Adipose tissue (tissue), 3 donors: ENCODE measurements around the gene CYP21A2. TPM values are rescaled to one million over a fixed set of nuclear protein-coding genes. Genes with fewer than 3 reads are reported as not detected.
"Not testable (repeated sequence)": the region's sequence is repeated elsewhere in the genome, so short reads cannot be mapped to it uniquely, and the experiment has no call there.

Source experiments
- H3K27ac ChIP-seq: one replicate; pipeline ENCODE4 v1.5.1; 2013; ENCODE audit warnings: low read depth, low read length
- WGBS, 3 donors: extraction: QIAGEN DNeasy Blood & Tissue Kit; methylation state at CpG; one replicate each; pipeline ENCODE4 v1.1.7; 2013; 5-methylcytosine and 5-hydroxymethylcytosine counted together
- polyA plus RNA-seq, 3 donors: library from polyadenylated mRNA; stranded (reverse); fragments of 200-250 nt; gene quantifications; one replicate each; pipeline ENCODE4 v1.2.3, GENCODE V29; 2013
- donor health status: healthy with polysubstance abuse.
- donor health status: Bipolar disorder and iron deficiency.
- donor health status: healthy.

The CYP21A2 gene
- polyA plus RNA-seq, 3 donors, result 0.71 to 2.1 (median 1.4) TPM

GRCh38 chr6:32047855-32048766 lies 9.9 kb downstream of the CYP21A2 start:
- 43 to 46% (median 46%) methylated on average over 41 to 42 of the region's 42 CpGs for WGBS, 3 donors

DNA sequence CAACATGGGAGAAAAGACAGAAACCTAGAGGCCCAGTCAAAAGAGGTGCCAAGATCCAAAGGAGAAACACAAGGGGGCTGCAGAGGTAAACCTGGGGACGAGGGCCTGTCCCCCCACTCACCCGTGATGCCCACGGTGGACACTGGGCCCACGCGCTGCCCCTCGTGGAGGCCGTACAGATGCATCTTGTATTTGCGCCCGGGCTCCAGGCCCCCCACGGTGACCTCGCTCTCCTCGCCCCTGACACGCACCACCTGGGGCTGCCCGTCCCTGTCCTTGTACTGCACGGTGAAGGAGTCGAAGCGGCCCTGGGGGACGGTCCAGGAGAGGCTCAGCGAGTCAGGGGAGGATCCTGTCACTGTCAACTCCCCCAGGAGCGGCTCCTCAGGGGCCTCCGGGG lies 10.9 kb downstream of the CYP21A2 start:
- H3K27ac ChIP-seq, result not testable (repeated sequence)
- WGBS, 3 donors, result 89 to 93% (median 92%) methylated on average over 19 to 21 of the region's 21 CpGs

More at GRCh38 chr6:32047855-32048766, 9.9 kb downstream of the CYP21A2 start:
- H3K27ac ChIP-seq, result peak overlapping the region; percentile 58

GRCh38 chr6:32049736-32050135 lies 11.5 kb downstream of the CYP21A2 start:
- 90 to 94% (median 93%) methylated on average over 6 of the region's 11 CpGs for WGBS, 3 donors
- H3K27ac ChIP-seq, result not testable (repeated sequence)

- 61 to 70% (median 63%) methylated on average over 5 of the region's 5 CpGs for WGBS, 3 donors
- no peak overlapping the region for H3K27ac ChIP-seq
Measured at GRCh38 chr6:32050562-32050961, 12.3 kb downstream of the CYP21A2 start.

DNA sequence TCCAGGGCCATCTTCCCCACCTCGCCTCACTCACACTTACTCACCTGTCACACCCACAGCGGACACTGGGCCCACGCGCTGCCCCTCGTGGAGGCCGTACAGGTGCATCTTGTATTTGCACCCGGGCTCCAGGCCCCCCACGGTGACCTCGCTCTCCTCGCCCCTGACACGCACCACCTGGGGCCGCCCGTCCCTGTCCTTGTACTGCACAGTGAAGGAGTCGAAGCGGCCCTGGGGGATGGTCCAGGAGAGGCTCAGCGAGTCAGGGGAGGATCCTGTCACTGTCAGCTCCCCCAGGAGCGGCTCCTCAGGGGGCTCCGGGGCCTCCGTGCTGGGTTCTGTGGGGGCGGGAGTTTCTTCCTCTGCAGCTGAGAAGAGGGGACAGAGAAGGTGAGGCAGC lies 14.4 kb downstream of the CYP21A2 start:
- 76 to 85% (median 83%) methylated on average over 20 of the region's 20 CpGs for WGBS, 3 donors
- not testable (repeated sequence) for H3K27ac ChIP-seq

- WGBS, 3 donors, result 86 to 92% (median 88%) methylated on average over 13 of the region's 13 CpGs
- H3K27ac ChIP-seq, result not testable (repeated sequence)
Measured at GRCh38 chr6:32053314-32053713, 15.1 kb downstream of the CYP21A2 start.

GRCh38 chr6:32055756-32056155 lies 17.5 kb downstream of the CYP21A2 start:
- not testable (repeated sequence) for H3K27ac ChIP-seq
- 93 to 95% (median 94%) methylated on average over 16 to 21 of the region's 21 CpGs for WGBS, 3 donors

DNA sequence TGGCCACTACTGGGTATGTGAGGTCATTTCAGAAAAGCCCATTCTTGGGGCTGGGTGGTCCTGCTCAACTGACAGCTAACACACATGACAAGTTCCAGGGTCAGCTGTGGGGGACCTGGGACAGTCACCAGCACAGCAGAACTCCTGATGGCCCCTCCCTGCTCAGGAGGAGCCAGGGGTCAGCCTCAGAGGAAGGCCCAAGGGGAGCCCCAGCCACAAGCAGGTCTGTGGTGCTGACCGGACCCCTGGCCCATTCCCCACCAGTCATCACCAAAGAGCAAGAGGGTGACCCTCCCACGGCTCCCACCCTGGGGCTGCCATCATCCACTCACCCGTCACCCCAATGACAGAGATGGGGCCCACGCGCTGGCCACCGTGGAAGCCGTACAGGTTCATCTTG lies 18.0 kb downstream of the CYP21A2 start:
- no peak overlapping the region for H3K27ac ChIP-seq
- WGBS, 3 donors, result 82 to 96% (median 92%) methylated on average over 7 of the region's 7 CpGs

DNA sequence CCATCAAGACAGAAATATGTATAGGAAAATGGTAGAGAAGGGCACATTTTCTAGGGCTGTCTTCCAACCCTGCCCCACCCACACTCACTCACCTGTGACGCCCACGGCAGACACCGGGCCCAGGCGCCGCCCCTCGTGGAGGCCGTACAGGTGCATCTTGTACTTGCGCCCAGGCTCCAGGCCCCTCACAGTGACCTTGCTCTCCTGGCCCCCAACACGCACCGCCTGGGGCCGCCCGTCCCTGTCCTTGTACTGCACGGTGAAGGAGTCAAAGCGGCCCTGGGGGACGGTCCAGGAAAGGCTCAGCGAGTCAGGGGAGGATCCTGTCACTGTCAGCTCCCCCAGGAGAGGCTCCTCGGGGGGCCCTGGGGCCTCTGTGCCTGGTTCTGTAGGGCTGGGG lies 19.8 kb downstream of the CYP21A2 start:
- no peak overlapping the region for H3K27ac ChIP-seq
- WGBS, 3 donors, result 82 to 91% (median 85%) methylated on average over 17 of the region's 17 CpGs

DNA sequence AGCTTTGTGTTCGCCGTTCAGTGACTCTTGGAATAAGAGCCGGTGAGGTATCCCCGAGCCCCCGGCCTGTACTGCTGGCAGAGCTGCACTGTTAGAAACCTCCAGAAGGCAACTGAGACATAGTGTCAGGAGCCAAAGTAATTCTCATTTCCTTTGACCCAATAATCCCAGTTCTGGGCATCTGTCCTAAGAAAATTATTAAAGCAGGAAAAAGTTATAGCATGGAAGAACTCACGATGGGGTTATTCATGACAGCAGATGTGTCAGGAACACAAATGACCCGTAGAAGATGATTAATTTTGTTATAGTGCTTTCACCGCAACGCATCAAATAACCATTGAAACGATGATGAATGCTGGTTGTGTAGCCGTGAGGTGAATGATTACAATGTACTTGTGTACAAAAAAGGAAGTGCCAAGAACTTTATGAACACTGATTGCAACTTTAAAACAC lies 20.3 kb downstream of the CYP21A2 start:
- H3K27ac ChIP-seq, result no peak overlapping the region
- 45 to 74% (median 62%) methylated on average over 11 of the region's 11 CpGs for WGBS, 3 donors

DNA sequence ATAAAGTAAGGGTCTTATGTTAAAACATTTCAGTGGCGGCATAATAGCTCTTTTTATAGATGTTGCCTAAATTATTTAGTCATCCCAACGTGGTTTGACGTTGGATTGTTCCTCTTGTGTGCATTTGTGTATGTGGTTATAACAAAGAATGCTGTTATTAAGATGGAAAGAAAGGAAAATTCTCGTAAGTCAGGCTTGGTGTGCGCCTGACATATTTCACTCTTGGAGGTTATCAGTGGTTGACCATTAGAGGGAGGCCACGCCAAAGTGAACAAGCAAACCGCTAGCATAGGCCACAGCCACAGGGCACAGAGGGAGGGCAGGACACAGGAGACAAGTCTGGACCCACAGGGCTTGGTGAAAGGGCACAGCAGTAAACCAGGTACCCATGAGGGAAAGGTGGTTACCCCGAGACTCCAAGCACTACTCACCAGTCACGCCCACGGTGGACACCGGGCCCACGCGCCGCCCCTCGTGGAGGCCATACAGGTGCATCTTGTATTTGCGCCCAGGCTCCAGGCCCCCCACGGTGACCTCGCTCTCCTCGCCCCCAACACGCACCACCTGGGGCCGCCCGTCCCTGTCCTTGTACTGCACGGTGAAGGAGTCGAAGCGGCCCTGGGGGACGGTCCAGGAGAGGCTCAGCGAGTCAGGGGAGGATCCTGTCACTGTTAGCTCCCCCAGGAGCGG lies 22.9 kb downstream of the CYP21A2 start:
- WGBS, 3 donors, result 87 to 91% (median 89%) methylated on average over 23 to 25 of the region's 28 CpGs
- H3K27ac ChIP-seq, result no peak overlapping the region

DNA sequence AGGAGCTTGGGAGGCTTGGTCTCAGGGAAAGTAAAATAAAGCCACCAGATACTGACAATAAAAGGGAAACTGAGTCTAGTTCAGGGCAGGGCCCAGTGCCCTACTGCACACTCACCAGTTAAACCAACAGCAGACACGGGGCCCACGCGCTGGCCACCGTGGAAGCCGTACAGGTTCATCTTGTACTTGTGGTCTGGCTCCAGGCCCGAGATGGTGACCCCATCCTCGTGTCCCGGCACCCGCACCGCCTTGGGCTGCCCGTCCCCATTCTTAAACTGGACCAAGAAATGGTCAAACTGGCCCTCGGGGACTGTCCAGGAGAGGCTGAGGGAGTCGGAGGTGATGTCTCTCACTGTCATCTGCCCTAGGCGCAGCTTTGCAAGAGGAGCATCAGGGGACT lies 26.5 kb downstream of the CYP21A2 start:
- no peak overlapping the region for H3K27ac ChIP-seq
- 88 to 94% (median 92%) methylated on average over 14 of the region's 14 CpGs for WGBS, 3 donors

- WGBS, 3 donors, result 87 to 93% (median 88%) methylated on average over 16 to 19 of the region's 19 CpGs
- H3K27ac ChIP-seq, result not testable (repeated sequence)
Measured at GRCh38 chr6:32067521-32067920, 29.3 kb downstream of the CYP21A2 start.

- not testable (repeated sequence) for H3K27ac ChIP-seq
- WGBS, 3 donors, result 89 to 93% (median 91%) methylated on average over 13 of the region's 13 CpGs
Measured at GRCh38 chr6:32068315-32068714, 30.1 kb downstream of the CYP21A2 start.

DNA sequence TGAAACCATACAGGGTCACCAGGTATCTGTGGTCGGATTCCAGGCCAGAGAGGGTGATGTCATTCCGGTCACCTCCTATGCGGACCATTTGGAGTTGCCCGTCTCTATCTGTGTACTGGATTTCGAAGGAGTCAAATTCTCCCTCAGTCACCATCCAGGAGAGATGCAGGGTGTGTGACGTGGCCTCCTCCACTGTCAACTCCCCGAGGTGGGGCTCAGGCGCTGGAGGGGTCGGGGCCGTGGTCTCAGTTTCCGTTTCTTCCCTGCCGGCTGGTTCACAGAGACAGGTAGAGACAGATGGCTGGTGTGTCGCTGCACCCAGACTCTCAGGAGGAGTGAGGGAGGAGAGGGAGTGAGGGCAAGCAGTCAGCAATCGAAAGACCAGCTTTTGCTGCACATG lies 30.7 kb downstream of the CYP21A2 start:
- 87 to 91% (median 90%) methylated on average over 14 of the region's 14 CpGs for WGBS, 3 donors
- no peak overlapping the region for H3K27ac ChIP-seq

DNA sequence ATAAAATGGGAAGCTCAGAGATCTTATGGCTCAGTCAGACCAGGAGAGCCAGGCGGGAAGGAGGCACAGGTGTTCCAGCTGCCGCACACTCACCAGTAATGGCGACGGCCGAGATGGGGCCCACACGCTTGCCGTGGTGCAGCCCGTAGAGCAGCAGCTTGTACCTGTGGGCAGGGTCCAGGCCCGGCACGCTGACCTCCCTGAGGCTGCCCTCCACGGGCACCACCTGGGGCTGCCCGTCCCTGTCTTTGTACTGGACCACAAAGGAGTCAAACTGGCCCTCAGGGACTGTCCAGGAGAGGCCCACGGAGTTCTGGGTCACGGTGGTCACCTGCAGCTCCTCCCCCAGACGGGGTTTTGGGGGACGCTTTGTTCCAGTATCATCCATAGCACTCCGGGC lies 31.2 kb downstream of the CYP21A2 start:
- 83 to 94% (median 93%) methylated on average over 17 of the region's 17 CpGs for WGBS, 3 donors
- no peak overlapping the region for H3K27ac ChIP-seq

- 75 to 78% (median 76%) methylated on average over 24 of the region's 24 CpGs for WGBS, 3 donors
Measured at GRCh38 chr6:32069878-32070515, 31.8 kb downstream of the CYP21A2 start.

DNA sequence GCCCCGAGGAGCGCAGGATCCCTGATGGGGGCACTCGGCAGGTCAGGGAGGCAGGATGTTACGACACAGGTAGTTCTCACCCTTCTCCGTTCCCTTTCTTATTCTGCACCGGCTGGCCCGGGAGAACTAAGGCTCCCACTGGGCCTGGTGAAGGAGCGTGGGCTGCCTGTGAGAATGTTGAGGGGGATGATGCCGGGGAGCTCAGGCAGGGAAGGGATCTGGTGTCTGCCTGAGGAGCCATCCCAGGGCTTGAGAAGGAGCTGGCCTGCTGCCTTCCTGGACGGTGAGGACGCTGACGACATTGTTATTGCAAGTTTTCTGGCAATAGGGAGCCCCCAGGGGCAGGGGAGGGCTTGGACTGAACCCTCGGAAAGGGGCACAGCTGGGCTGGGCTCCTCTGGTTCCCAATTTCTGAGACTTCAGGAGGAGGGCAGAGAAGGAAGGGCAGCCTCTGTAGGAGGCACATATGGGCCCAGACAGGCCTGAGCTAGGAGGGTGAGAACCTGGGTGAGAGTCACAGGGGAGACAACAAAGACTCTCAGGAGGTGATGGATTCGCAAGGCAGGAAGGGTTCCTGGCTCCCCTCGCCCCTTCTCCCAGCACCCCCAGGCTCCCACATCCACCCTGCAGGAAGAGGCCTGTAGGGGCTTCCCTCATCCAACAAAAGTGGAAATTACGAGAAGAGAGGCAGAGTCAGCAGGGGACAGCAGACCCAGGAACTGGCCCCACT lies 32.8 kb downstream of the CYP21A2 start:
- WGBS, 3 donors, result 56 to 62% (median 58%) methylated on average over 16 of the region's 16 CpGs

More at GRCh38 chr6:32069878-32070515, 31.8 kb downstream of the CYP21A2 start:
- H3K27ac ChIP-seq, result no peak overlapping the region

More for the DNA sequence above, 32.8 kb downstream of the CYP21A2 start:
- H3K27ac ChIP-seq, result no peak overlapping the region
